GM21528 (cell line): ENCODE measurements around the gene MMS19.
"Not testable (repeated sequence)": the region's sequence is repeated elsewhere in the genome, so short reads cannot be mapped to it uniquely, and the experiment has no call there.

ENCODE experiments used
- ATAC-seq: cut with Tn5 transposase; IDR thresholded peaks from one replicate; pipeline ENCODE4 v1.9.1; 2021; ENCODE audit warnings: mild to moderate bottlenecking, moderate library complexity; ENCODE audit not compliant: unreplicated experiment, low FRiP score

Gene MMS19

DNA sequence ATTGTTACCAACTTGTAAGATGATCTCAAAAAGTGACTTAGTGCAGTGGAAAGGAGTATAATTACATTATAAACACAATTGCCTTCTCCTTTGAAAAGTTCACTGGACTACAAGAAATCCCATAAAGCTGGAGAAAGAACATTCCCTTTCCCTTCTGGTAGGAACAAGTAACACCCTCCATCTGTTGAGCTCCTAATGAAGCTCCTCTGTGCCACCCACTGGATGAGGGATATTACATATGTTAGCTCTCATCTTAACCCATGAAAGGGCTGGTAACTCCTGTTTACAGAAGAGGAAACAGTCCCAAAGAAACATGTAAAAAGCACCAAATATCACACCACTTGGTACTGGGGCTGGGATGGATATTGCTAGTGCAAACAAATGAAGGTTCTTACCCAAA lies 64.2 kb downstream of the MMS19 start:
- ATAC-seq: no peak

DNA sequence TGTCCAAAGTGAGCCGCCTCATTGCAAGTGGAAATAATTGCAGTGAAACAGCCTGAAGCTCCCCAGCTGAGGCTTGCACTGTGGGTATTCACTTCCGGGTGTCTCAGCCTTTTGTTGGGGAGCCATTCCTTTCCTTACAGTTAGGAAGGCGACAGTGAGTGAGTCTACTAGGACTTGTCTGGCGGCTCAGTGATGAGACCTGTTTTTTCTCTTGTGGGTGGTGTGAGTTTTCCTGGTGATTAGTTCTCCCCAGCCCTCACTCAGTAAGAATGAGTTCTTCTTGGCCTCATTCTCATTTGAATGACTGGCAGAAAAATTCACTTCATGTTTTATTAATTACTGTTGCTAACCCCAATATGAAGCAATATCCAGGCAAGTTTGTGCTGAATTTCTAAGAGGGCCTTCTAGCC lies 69.6 kb downstream of the MMS19 start:
- ATAC-seq: no peak

DNA sequence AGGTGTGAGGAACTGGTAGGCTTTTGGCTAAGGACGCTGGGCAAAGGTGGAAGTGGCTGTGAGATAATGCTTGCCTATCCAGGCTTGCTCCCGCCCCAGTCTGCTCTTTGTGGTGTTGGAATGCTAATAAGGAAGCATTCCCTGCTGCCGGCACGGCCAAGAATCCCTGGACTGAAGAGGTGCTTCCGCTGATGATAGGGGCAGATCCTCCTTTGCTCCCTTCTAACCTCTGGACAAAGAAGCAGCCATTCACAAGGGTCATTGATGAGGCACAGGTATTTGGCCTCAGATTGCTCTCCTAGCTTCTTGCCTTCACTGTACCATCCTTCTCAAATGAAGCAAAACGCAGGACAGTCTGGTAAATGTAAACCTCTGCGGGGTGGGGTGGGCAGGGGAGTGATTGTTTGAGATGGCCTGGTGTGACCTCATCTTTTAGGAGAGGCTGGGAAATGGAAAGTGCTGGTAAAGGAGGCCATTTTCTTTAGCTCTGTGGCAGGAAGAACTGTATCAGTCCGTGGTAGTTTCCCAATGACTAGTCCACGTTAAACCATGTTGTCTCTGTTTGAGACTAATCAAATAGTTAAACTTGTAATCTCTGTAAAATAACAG lies 70.5 kb downstream of the MMS19 start:
- ATAC-seq: no peak

- no peak for ATAC-seq
Measured at GRCh38 chr10:97426776-97427570, 71.2 kb downstream of the MMS19 start.

- peak; percentile 73 for ATAC-seq
Measured at GRCh38 chr10:97425964-97426775, 72.1 kb downstream of the MMS19 start, which contains the start of gene PGAM1. TSS of gene PGAM1 (plus strand) at chr10:97426191. CDS start at chr10:97426308, 117 bp downstream.

- ATAC-seq: not testable (repeated sequence)
Measured at GRCh38 chr10:97423757-97424098, 74.5 kb downstream of the MMS19 start.

GRCh38 chr10:97416565-97416964 lies 81.7 kb downstream of the MMS19 start:
- no peak for ATAC-seq

- ATAC-seq: no peak
Measured at GRCh38 chr10:97412891-97413304, 85.3 kb downstream of the MMS19 start.

- ATAC-seq: no peak
Measured at GRCh38 chr10:97411406-97411805, 86.8 kb downstream of the MMS19 start.

DNA sequence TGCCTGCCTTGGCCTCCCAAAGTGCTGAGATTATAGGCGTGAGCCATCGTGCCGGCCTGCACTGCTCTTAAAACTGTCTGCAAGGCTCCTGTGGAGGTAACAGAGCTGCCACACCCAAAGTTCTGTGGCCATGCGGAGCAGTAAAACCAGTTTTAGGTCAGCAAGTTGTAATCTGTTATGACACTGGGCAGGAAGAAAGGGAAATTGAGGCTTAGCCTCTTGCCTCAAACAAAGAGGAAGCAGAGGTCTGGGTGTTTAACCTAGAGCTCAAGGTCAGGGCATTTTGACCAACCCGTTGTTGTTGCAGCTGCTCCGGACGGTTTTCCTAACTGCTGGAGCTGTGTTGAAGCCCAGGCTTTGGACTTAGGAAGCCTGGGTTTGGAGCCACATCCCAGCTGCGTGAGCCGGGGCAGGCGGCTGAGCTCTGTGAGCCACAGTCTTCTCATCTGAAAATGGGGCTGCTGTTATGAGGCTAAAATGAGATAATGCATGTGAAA lies 89.7 kb downstream of the MMS19 start:
- no peak for ATAC-seq
